CD4-positive, alpha-beta T cell treated with Interleukin-2 at 100 ng/mL for 4 hours (primary cell): ENCODE results near the gene EIF4A3.

Experiments
- DNase-seq: peaks from one replicate; pipeline ENCODE4 v3.0.0-alpha.2; 2020; ENCODE audit warnings: low spot score

EIF4A3 gene

GRCh38 chr17:80137131-80137530 lies 9.8 kb downstream of the EIF4A3 start:
- DNase-seq: no peak

- no peak for DNase-seq
Observed at GRCh38 chr17:80133626-80133970, 13.3 kb downstream of the EIF4A3 start.

DNA sequence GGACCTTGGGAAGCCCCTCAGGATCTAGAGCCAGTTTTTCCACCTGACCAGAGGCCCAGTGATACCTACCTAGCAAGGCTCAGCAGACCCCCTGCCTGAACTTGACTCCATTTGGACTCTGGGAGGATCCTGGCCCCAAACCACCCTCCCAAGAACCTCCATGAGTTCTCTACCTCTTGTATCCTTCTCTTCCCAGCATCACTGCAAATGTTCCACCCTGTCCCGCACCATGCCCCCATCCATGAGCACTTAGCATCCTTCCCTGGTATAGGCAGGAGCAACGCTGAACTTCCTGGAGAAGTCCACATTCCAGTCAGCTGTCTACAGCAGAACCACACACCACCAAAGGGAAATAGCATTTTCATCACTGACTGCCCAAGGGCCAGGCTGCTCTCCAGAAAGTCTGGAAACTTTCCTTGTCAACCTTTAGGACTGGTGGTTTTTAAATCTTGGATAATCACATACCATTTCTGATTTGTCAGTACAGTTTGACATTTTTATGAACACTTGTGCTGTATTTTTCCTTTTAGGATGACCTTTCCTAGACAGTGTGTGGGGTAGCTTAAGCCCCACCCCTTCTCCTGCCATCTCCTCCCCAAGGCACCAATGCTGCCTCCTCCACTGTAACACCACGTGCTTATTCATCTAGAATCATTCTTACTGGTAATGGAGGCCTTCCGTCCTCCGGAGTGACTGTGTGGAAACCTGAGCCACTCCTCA lies 13.9 kb downstream of the EIF4A3 start:
- DNase-seq: no peak

DNA sequence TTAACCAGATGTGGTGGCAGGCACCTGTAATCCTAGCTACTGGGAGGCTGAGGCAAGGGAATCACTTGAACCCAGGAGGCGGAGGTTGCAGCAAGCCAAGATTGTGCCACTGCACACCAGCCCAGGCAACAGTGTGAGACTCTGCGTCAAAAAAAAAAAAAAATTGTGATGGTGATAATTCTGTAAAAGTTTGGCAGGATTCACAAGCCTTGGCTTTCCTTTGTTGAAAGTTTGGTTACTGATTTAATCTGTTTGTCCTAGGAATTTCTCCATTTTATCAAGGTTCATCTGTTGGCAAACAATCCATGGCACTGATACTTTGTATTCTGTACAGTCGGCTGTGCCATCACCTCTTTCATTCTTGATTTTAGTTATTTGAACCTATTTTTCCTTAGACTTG lies 15.9 kb downstream of the EIF4A3 start:
- DNase-seq: no peak

- no peak for DNase-seq
Observed at GRCh38 chr17:80129006-80129565, 17.8 kb downstream of the EIF4A3 start.

GRCh38 chr17:80126449-80126715 lies 20.5 kb downstream of the EIF4A3 start:
- DNase-seq: no peak

DNA sequence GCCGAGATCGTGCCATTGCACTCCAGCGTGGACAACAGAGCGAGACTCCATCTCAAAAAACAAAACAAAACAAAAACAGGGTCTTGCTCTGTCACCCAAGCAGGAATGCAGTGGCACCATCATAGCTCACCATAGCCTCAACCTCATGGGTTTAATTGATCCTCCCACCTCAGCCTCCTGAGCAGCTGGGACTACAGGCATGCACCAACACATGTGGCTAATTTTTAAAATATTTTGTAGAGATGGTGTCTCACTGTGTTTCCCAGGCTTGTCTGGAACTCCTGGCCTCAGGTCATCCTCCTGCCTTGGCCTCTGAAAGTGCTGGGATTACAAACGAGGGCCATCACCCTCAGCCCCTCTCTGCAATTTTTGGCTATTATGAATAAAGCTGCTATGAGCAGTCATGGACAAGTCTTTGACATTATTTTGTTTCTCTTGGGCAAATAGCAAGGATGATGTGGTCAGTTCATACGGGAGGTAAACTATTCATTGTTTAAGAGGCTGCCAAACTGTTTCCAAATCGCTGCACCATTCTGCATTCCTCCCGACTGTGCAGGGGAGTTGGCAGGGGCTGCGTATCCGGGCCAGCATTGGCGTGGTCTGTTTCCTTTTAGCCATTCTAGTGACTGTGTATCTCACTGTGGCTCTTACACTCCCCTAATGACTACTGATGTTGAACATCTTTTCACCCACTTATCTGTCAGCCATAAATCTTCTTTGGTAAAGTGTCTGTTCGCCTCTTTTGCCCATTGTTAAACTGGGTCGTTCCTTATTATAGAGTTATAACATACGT lies 21.1 kb downstream of the EIF4A3 start:
- no peak for DNase-seq

DNA sequence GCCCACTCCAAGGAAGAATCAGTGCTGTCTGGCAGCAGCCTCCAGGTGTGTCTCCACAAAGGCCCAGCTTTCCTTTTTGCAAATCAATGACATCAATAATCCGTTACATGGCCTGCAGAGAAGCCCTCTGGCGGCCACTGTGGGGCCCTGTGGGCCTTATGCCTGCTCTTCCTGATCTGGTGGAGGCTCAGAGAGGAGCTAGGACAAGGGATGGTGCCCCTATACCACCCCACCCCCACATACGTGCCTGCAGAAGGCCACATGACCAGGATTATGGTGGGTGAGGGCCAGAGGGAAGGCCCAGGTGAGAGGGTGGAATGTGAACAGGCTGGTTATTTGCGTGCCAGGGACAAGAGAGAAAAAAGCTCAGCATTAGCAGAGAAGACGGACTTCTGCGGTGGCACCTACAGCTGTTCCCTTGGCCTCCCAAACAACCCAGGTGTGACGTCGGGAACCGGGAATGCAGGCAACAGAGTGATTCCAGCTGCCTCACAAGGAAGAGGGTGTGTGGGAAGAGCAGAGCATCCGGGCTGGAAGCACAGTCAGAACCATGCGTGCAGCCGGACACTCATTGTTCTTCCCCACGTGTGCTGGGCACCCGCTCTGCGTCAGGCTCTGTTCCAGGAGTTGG lies 22.5 kb downstream of the EIF4A3 start:
- DNase-seq: no peak

DNA sequence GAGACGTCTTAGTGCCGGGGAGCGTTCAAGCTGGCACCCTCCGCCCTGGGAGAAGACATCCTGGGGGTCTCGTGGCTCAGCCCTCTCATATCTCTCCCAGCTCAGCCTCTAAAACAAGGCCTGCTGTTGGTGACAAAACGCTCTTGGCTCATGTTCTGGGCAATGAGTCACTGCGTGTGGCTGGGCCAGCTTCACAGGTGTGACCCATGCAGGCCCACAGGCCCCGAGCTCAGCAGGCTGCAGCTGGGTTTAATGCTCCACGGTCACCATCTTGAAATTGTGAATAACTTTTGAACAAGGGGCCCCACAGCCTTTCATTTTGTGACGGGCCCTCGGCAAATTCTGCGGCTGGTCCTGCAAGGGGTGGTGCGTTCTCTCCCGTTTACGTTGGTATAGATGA lies 23.1 kb downstream of the EIF4A3 start:
- DNase-seq: no peak

- DNase-seq: no peak
Observed at GRCh38 chr17:80122926-80123505, 23.9 kb downstream of the EIF4A3 start.

DNA sequence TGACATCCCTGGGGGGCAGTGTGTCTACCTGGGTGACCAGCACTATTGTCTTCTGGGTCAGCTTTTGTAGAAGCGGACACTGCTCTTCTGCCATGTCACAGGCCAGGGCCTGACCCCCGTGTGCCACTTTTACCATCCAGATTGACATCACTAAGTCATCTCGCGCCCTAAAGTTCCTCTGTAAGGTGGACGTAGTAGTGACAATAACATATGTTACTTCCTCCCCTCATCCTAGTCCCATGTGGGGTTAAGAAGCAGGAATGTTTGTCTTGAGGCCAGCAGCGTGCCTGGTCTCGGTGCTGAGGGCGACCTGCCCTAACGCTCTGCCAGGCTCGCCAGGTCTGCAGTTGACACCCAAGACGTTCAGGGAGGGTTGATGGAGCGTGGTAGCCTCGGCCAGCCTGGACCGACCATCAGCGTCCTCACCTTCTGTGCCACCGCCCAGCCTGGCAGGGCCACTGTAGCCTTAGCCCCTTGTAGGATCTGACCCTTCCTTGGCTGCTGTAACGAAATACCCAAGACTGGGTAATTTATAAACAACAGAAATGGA lies 24.8 kb downstream of the EIF4A3 start:
- DNase-seq: no peak

DNA sequence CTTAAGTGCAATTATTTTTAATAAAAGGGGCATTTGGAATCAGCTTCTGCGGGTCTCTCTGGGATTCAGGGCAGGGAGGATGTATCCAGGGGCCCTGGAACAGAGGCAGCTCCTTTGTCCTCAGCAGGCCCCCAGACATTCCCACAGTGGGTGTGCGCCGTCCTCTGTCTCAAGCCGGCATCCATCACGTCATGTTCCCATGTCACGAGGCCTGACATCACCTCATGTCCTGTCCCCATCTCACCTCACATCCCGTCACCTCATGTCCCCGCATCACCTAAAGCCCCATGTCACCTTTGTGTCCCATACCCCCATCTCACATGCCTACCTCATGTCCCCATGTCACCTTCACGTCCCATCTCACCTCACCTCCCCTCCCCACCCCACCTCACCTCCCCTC lies 27.1 kb downstream of the EIF4A3 start:
- no peak for DNase-seq

- DNase-seq: no peak
Observed at GRCh38 chr17:80119271-80119791, 27.6 kb downstream of the EIF4A3 start.

DNA sequence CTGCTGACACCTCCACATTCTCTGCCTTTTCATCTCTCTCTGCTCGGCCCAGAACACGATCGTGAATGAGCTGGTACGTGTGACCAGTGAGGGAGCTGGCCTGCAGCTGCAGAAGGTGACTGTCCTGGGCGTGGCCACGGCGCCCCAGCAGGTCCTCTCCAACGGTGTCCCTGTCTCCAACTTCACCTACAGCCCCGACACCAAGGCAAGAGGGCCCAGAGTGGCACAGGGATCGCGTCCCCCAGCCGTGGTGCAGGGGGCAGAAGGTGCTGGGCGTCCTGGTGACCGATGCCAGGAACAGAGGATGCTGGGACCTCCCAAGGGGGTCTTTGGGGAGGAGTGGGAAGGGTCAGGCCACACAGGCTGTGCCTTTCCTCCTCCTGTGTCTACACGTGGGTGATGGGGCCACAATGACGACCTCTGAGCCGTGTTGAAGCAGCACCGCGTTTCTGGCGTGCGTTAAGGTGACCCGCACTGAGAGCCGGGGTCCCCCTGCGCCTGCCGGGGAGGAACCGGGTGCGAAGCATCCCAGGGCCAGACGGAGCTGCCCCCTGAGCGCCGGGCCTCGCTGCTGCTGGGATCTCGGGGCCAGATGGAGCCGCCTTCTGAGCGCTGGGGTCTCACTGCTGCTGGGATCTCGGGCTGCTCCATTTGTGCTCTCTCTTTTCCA lies 28.2 kb downstream of the EIF4A3 start:
- DNase-seq: no peak

DNA sequence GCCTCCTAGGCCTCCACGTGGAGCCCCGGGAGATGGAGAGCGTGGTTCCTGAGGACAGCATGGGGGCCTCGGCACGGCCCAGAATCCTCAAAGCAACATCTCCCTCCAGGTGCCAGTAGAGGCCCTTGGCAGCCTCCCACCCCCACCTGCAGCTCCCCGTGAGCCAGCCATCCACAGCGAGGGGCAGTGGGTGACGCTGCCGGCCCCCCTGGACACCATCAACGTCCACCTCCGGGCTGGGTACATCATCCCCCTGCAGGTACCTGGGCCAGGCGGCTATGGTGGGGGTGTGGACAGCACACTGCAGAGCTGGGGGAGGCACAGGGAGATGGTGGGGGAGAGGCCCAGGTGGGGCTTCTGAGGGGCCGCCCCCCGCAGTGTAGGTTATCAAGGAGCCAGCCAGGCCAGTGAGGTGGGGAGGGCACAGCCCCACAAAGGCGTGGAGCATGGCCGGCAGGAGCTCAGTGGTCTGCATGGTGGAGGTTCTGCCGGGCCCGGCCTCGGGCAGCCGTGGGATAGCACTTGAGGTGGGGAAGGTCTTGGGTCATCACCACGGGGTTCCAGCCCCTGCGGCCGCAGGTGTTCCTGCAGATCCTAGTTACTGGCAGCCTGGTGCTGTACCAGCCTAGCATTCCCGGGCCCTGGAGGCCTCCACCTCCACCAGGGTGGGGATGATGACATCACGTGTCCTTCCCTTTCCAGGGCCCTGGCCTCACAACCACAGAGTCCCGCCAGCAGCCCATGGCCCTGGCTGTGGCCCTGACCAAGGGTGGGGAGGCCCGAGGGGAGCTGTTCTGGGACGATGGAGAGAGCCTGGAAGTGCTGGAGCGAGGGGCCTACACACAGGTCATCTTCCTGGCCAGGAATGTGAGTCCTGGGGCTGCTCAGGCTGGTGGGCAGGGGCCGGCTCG lies 29.2 kb downstream of the EIF4A3 start:
- no peak for DNase-seq

GRCh38 chr17:80116921-80117380 lies 30.0 kb downstream of the EIF4A3 start:
- no peak for DNase-seq

DNA sequence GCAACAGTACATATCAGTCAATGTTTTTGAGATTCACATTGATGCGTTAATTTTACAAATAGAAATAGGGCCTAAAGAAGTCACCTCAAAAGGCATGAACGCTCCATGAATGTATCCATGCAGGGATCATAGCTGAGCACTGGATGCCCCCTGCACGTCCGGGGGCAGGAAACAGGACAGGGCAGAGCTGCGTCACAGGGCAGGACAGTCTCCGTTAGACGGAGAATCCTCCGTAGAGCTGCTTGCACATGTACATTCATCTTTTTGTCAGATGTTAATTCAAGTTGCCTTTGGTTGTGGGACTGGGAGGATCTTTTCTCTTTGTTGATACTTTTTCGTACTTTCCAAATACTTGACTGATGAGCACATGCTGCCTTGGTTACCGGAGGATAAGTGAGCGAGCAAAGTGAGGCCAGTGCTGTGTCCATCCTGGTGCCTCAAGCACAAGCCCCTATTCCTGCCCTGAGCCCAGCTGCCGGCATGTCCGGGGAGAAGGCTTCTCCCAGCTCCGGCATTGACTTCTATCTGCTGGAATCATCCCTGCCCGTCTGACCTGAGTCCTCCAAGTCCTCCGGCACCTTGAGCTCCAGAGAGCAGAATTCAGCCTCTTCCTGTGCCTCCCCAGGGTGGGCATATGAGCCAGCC lies 30.5 kb downstream of the EIF4A3 start:
- DNase-seq: no peak

DNA sequence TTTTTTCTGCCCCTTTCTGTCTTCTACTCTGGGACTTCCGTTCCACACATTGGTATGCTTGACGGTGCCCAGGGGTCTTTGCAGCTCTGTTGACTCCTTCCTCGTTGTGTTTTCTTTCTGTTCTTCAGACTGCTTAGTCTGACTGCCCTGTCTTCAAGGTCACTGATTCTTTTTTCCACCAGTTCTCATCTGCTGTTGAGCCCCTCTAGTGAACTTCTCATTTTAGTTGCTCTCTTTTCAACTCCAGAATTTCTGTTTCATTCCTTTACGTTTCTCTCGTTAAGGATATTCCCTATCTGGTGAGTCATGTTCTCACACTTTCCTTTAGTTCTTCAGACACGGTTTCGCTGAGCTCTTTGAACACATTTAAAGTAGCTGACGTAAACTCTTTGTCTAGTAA lies 31.8 kb downstream of the EIF4A3 start:
- DNase-seq: no peak

- no peak for DNase-seq
Observed at GRCh38 chr17:80114758-80115157, 32.2 kb downstream of the EIF4A3 start.

- DNase-seq: no peak
Observed at GRCh38 chr17:80113033-80113484, 33.9 kb downstream of the EIF4A3 start.
